ENCODE measurements around the gene SHROOM4.
A peak's percentile ranks its signal among the peaks of the same experiment; 100 is the strongest.

Gene SHROOM4

GRCh38 chrX:50813843-50814661 is at the start of gene SHROOM4:
Gene SHROOM4 (minus strand): TSS chrX:50814194. CDS start chrX:50814018, 176 bp downstream.
- no peaks in the 10 kb centered on the region for H3K9me3 ChIP-seq (ENCODE audit: control insufficient read depth, insufficient read depth, low read length)
- H3K36me3 ChIP-seq (ENCODE audit: insufficient read depth, low read length), result no peaks in the 10 kb centered on the region; the same call in 1 of the 2 replicates
- H3K9ac ChIP-seq (ENCODE audit: low read depth, low read length), result peak within 1 kb of the TSS; percentile 97
- H3K4me1 ChIP-seq (ENCODE audit: insufficient read depth, low read length), result peaks cover 10% of the 10 kb centered on the region

GRCh38 chrX:50863471-50863870 is 49.5 kb upstream of the SHROOM4 start:
- Histone ChIP-seq H3K4me1 (ENCODE audit: insufficient read depth, low read length) (0 out of 2 replicates have a peak, but pooled peaks cover 5% of the 10 kb centered on the region), H3K36me3 (ENCODE audit: insufficient read depth, low read length) (no peaks in the 10 kb centered on the region), H3K9ac (ENCODE audit: low read depth, low read length) (no peak overlapping the region), H3K9me3 (ENCODE audit: control insufficient read depth, insufficient read depth, low read length) (no peaks in the 10 kb centered on the region)

- Histone ChIP-seq H3K9me3 (ENCODE audit: control insufficient read depth, insufficient read depth, low read length) (no peaks in the 10 kb centered on the region), H3K4me1 (ENCODE audit: insufficient read depth, low read length) (0 out of 2 replicates have a peak, but pooled peaks cover 4% of the 10 kb centered on the region), H3K9ac (ENCODE audit: low read depth, low read length) (no peak overlapping the region), H3K36me3 (ENCODE audit: insufficient read depth, low read length) (no peaks in the 10 kb centered on the region)
Measured at GRCh38 chrX:50860518-50860917, 46.5 kb upstream of the SHROOM4 start.

GRCh38 chrX:50858548-50858947 is 44.6 kb upstream of the SHROOM4 start:
- Histone ChIP-seq H3K4me1 (ENCODE audit: insufficient read depth, low read length) (no peaks in the 10 kb centered on the region), H3K9me3 (ENCODE audit: control insufficient read depth, insufficient read depth, low read length) (no peaks in the 10 kb centered on the region), H3K9ac (ENCODE audit: low read depth, low read length) (no peak overlapping the region), H3K36me3 (ENCODE audit: insufficient read depth, low read length) (no peaks in the 10 kb centered on the region)

- H3K9me3 ChIP-seq (ENCODE audit: control insufficient read depth, insufficient read depth, low read length), result no peaks in the 10 kb centered on the region
- no peak overlapping the region for H3K9ac ChIP-seq (ENCODE audit: low read depth, low read length)
- H3K36me3 ChIP-seq (ENCODE audit: insufficient read depth, low read length), result no peaks in the 10 kb centered on the region
- H3K4me1 ChIP-seq (ENCODE audit: insufficient read depth, low read length), result no peaks in the 10 kb centered on the region
Measured at GRCh38 chrX:50853399-50853798, 39.4 kb upstream of the SHROOM4 start.

GRCh38 chrX:50852524-50852923 is 38.5 kb upstream of the SHROOM4 start:
- Histone ChIP-seq H3K36me3 (ENCODE audit: insufficient read depth, low read length) (no peaks in the 10 kb centered on the region), H3K9me3 (ENCODE audit: control insufficient read depth, insufficient read depth, low read length) (no peaks in the 10 kb centered on the region), H3K9ac (ENCODE audit: low read depth, low read length) (no peak overlapping the region), H3K4me1 (ENCODE audit: insufficient read depth, low read length) (no peaks in the 10 kb centered on the region)

- Histone ChIP-seq H3K9me3 (ENCODE audit: control insufficient read depth, insufficient read depth, low read length) (no peaks in the 10 kb centered on the region; the same call in 1 of the 2 replicates), H3K4me1 (ENCODE audit: insufficient read depth, low read length) (no peaks in the 10 kb centered on the region), H3K9ac (ENCODE audit: low read depth, low read length) (no peak overlapping the region), H3K36me3 (ENCODE audit: insufficient read depth, low read length) (no peaks in the 10 kb centered on the region)
Measured at GRCh38 chrX:50842221-50842620, 28.2 kb upstream of the SHROOM4 start.

GRCh38 chrX:50839730-50840129 is 25.7 kb upstream of the SHROOM4 start:
- H3K4me1 ChIP-seq (ENCODE audit: insufficient read depth, low read length), result no peaks in the 10 kb centered on the region
- H3K9me3 ChIP-seq (ENCODE audit: control insufficient read depth, insufficient read depth, low read length), result no peaks in the 10 kb centered on the region; the same call in 1 of the 2 replicates
- no peaks in the 10 kb centered on the region for H3K36me3 ChIP-seq (ENCODE audit: insufficient read depth, low read length)
- no peak overlapping the region for H3K9ac ChIP-seq (ENCODE audit: low read depth, low read length)

- H3K36me3 ChIP-seq (ENCODE audit: insufficient read depth, low read length), result no peaks in the 10 kb centered on the region
- no peaks in the 10 kb centered on the region for H3K4me1 ChIP-seq (ENCODE audit: insufficient read depth, low read length)
- no peaks in the 10 kb centered on the region; the same call in 1 of the 2 replicates for H3K9me3 ChIP-seq (ENCODE audit: control insufficient read depth, insufficient read depth, low read length)
- no peak overlapping the region for H3K9ac ChIP-seq (ENCODE audit: low read depth, low read length)
Measured at GRCh38 chrX:50838820-50839600, 25.0 kb upstream of the SHROOM4 start.

- no peaks in the 10 kb centered on the region for H3K4me1 ChIP-seq (ENCODE audit: insufficient read depth, low read length)
- no peaks in the 10 kb centered on the region; the same call in 1 of the 2 replicates for H3K9me3 ChIP-seq (ENCODE audit: control insufficient read depth, insufficient read depth, low read length)
- no peak overlapping the region for H3K9ac ChIP-seq (ENCODE audit: low read depth, low read length)
- H3K36me3 ChIP-seq (ENCODE audit: insufficient read depth, low read length), result no peaks in the 10 kb centered on the region
Measured at GRCh38 chrX:50827996-50828395, 14.0 kb upstream of the SHROOM4 start.

- Histone ChIP-seq H3K4me1 (ENCODE audit: insufficient read depth, low read length) (no peaks in the 10 kb centered on the region), H3K9me3 (ENCODE audit: control insufficient read depth, insufficient read depth, low read length) (no peaks in the 10 kb centered on the region), H3K9ac (ENCODE audit: low read depth, low read length) (no peak overlapping the region), H3K36me3 (ENCODE audit: insufficient read depth, low read length) (no peaks in the 10 kb centered on the region)
Measured at GRCh38 chrX:50825825-50826224, 11.8 kb upstream of the SHROOM4 start.

- Histone ChIP-seq H3K4me1 (ENCODE audit: insufficient read depth, low read length) (peaks cover 6% of the 10 kb centered on the region), H3K36me3 (ENCODE audit: insufficient read depth, low read length) (no peaks in the 10 kb centered on the region), H3K9me3 (ENCODE audit: control insufficient read depth, insufficient read depth, low read length) (no peaks in the 10 kb centered on the region), H3K9ac (ENCODE audit: low read depth, low read length) (no peak overlapping the region)
Measured at GRCh38 chrX:50818986-50819385, 5.0 kb upstream of the SHROOM4 start.

- Histone ChIP-seq H3K9ac (ENCODE audit: low read depth, low read length) (no peak overlapping the region; the same call in 1 of the 2 replicates), H3K9me3 (ENCODE audit: control insufficient read depth, insufficient read depth, low read length) (no peaks in the 10 kb centered on the region), H3K4me1 (ENCODE audit: insufficient read depth, low read length) (peaks cover 10% of the 10 kb centered on the region), H3K36me3 (ENCODE audit: insufficient read depth, low read length) (no peaks in the 10 kb centered on the region; the same call in 1 of the 2 replicates)
Measured at GRCh38 chrX:50815120-50815519, 1.1 kb upstream of the SHROOM4 start.

GRCh38 chrX:50814701-50815100 is 707 bp upstream of the SHROOM4 start:
- Histone ChIP-seq H3K4me1 (ENCODE audit: insufficient read depth, low read length) (peaks cover 10% of the 10 kb centered on the region), H3K9ac (ENCODE audit: low read depth, low read length) (peak overlapping the region; percentile 97), H3K36me3 (ENCODE audit: insufficient read depth, low read length) (no peaks in the 10 kb centered on the region; the same call in 1 of the 2 replicates), H3K9me3 (ENCODE audit: control insufficient read depth, insufficient read depth, low read length) (no peaks in the 10 kb centered on the region)
